IPS-11a (cell line): Measurements from ENCODE around the gene TMEM202.
"Not testable (repeated sequence)": the region's sequence is repeated elsewhere in the genome, so short reads cannot be mapped to it uniquely, and the experiment has no call there.

Experiments used
- H3K4me3 ChIP-seq: one replicate; pipeline ENCODE4 v1.5.1; 2013; ENCODE audit warnings: low read depth, low read length, control low read depth

Gene TMEM202

DNA sequence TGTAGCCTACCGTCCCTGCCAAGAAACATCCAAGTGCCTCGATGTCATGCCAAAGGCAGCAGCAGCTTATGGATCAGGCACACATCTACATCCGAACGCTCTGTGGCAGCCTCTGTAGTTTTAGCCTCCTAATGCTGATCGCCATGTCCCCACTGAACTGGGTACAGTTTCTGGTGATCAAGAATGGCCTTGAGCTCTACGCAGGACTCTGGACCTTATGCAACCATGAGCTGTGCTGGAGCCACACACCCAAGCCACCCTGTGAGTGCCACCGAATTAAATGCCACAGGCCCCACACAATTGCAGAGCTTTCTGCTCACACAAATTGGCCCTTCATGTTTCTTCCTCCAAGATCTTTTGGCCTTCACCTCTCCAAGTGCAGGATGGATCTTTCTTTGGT is 543 bp downstream of the TMEM202 start:
- no peak overlapping the region for H3K4me3 ChIP-seq

DNA sequence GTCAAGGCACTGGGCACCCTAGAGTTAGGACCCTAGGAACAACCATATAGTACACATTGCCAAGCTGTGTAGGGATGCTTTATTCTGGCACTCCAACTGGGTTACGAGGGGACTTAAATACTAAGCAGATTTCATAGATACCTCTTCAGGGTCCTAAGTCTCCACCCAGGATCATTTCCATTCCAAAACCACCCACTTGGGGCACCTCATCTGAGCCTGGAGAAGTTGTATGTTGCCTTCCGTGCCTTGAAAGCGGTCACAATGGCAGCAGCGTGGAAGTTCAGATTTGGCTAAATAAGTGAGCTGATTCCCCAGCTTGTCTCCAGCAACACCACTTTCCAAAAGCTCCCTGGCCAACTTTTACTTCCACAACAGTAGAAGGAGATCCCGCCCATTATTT is 4.6 kb downstream of the TMEM202 start:
- no peak overlapping the region for H3K4me3 ChIP-seq

DNA sequence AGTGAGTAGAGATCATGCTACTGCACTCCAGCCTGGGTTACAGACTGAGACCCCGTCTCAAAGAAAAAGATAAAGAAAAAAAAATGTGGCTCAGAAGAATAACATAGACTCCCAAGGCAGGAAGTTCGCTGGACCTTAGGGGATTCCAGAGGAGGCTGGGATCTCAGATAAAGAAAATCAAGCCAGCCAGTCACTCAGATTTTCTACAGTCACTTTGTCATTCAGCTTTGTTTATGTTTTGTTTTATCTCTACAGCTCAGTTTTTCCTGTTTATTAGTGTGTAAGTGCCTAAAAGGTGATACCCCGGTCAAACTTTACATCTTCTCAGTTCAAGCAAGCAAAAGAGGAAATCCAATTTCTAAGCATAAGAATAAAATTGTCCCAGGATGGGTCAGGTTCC is 6.3 kb downstream of the TMEM202 start:
- no peak overlapping the region for H3K4me3 ChIP-seq

DNA sequence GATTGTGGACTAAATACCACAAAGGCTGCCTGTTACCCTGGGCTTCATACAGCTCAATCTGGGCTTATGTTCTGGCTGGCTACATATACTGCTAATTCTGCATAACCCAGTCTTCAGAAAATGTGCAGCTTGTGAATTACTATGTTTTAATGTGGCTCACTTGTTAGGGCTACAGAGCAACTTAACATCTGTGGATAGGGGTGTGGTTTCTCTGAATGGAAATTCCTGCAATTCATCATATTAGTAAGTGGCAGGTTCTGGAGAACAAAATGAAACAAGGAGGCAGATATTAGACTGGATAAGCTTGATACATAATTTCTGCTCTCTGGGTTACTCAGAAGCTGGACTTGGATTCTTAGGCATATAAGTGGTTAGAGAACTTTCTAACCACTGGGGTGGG is 6.7 kb downstream of the TMEM202 start:
- no peak overlapping the region for H3K4me3 ChIP-seq

DNA sequence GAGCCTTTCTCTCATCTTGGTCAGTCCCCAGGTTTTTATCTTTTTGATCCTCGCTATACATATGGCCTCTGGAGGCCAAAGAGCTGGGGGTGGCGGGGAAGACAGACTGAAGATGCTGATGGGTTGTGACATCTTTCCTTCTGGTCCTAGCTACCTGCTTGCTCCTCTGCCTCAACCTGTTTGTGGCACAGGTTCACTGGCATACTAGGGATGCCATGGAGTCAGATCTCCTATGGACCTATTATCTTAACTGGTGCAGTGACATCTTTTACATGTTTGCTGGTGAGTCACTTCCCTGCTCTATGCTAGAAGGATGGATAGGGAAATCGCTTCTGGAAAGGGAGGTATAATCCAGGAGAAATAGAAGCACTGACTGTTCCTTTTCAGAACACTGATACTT is 8.8 kb downstream of the TMEM202 start:
- H3K4me3 ChIP-seq, result no peak overlapping the region

DNA sequence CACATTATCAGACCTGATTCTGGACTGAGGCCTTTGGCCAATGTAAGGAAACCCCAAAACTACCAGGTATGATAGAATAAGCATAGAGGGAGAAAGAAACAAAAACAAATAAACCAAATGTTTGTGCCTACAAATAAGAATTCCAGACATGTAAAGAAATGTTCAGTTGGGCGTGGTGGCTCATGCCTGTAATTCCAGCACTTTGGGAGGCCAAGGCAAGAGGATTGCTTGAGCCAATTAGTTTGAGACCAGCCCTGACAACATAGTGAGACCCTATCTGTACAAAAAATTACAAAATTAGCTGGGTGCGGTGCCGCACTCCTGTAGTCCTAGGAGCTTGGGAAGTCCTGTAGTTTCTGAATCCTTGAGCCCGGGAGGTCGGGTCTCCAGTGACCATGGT is 13.0 kb downstream of the TMEM202 start:
- H3K4me3 ChIP-seq, result no peak overlapping the region

DNA sequence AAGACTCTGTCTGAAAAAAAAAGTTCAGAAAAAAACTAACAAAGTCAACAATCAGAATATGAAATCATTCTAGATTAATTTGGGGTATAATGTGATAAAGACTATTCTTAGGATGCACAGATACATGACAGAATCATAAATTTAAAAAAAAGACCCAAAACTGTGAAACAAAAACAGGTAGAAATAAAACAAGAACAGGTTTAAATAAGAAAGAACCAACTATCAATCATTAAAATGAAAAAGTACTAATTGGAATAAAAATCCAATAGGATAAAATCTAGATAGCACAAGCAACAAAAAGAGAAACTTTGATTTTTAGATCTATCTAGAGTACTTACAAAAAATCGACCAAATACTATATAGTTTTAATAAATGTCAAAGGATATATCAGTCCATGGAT is 13.4 kb downstream of the TMEM202 start:
- no peak overlapping the region for H3K4me3 ChIP-seq

DNA sequence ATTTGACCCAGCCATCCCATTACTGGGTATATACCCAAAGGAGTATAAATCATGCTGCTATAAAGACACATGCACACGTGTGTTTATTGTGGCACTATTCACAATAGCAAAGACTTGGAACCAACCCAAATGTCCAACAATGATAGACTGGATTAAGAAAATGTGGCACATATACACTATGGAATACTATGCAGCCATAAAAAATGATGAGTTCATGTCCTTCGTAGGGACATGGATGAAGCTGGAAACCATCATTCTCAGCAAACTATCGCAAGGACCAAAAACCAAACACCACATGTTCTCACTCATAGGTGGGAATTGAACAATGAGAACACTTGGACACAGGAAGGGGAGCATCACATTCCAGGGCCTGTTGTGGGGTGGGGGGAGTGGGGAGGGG is 15.2 kb downstream of the TMEM202 start:
- H3K4me3 ChIP-seq, result not testable (repeated sequence)

DNA sequence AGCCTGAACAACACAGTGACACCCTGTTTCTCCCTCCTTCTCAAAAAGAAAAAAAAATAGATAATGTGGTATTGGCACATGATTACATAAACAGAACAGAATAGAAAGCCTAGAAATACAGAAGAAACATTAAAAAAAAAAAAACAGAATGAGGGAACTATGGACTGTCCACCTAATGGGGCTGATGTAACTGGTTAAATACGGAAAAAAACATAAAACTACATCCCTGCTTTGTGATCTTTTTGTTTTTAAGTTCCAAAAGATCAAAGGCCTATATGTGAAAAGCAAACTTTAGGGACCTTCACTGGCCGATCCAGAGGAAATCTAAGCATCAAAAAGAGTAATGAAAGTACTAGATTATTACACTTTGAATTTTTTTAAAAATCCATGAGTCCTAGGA is 17.2 kb downstream of the TMEM202 start:
- no peak overlapping the region for H3K4me3 ChIP-seq

DNA sequence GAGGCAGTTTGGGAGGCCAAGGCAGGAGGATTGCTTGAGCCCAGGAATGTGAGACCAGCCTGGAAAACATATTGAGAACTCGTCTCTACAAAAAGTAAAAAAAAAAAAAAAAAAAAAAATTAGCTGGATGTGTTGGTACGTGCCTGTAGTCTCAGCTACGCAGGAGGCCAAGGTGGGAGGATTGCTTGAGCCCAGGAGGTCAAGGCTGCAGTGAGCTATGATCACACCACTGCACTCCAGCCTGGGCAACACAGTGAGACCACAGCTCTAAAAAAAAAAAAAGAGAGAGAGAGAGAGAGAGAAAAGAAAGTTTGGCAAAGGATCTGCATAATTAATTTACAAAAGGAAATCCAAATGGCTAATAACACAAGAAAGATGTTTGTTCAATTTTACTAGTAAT is 21.7 kb downstream of the TMEM202 start:
- not testable (repeated sequence) for H3K4me3 ChIP-seq

DNA sequence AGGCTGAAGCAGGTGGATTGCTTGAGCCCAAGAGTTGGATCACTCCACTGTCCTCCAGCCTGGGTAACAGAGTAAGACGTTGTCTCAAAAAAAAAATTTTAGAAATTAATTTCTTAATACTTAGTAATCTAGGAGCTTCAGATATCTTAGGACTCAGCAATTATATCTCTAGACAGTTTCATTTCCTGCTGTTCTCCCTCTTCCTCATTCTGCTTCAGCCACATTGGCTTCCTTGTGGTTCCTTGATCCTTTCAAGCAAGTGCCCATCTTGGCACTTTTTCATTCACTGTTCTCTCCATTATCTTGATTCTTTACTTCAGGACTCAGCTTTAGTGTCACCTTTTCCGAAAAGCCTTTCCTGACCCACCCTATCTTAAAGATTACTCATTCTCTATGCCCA is 22.5 kb downstream of the TMEM202 start:
- no peak overlapping the region for H3K4me3 ChIP-seq

DNA sequence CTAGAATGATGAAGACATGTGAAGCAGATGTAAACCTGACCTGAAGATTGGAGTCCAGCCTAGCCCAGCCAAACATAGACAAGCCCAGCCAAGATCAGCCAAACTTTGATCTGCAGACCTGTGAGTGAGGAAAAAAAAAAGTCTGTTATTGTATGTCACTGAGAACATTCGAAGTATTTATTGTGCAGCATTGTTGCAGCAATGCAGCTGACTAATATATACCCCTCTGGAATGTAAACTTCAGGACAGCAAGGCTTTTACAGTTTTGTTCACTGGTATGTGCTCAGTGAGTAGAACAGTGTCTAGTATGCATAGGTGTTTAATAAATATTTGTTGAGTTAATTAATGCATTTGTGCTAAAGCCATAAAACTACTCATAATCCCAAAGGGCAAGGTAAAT is 23.4 kb downstream of the TMEM202 start:
- no peak overlapping the region for H3K4me3 ChIP-seq

DNA sequence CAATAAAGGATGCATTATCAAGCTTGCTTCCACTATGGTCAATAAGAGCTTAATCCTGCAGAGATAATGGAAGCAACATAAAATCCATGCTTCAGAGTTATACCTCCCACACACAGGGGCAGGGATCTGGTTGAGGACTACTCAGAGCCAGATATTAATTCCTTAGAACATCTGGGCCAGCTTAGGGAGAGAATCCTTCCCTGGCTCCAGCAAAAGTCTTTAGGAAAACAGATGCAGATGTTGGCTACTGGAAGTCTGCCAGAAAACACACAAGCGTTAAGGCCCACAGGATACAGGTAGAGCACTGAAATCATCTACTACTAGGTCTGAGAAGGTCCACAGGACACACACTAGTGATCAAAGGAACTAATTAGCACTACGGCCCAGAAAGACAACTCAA is 25.2 kb downstream of the TMEM202 start:
- no peak overlapping the region for H3K4me3 ChIP-seq

DNA sequence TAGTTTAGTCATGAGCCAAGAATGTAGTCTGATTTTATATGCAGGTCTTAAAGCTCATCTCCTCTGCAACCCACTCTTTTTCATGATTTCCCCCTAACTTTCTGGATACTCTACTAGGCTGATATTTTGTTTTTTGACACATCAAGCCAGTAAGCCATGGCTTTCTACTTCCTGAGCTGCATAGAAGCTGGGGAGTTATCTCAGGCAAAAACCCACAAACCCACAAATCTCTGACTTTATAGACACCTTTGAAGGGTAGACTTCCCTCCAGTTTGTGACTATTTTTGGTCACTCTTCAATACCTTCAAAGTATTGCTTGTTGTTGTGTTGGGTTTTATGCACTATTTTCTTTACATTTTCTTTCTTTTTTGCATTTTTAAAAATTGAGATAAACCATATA is 28.6 kb downstream of the TMEM202 start:
- no peak overlapping the region for H3K4me3 ChIP-seq

DNA sequence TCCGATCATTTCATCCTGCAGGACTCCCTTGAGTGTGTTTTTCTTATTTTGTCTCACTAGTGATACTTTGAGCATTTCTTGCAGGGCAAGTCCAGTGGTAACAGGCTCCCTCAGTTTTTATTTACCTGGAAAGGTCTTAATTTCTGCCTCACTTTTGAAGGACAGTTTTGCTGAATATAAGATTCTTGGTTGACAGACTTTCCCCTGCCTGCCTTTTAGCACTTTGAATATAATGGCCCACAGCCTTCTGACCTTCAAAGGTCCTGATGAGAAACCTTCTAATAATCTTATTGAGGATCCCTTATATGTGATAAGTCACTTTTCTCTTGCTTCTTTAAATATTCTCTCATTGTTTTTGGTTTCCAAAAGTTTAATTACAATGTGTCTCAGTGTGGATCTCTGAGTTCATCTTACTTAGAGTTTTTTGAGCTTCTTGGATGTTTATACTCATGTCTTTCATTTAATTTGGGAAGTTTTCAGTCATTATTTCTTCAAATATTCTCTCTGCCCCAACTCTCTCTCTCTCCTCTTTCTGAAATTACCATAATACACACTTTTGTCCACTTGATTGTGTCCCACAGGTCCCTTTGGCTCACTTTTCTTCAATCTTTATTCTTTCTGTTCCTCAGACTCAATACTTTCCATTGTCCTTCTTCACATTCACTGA is 39.7 kb downstream of the TMEM202 start:
- no peak overlapping the region for H3K4me3 ChIP-seq

DNA sequence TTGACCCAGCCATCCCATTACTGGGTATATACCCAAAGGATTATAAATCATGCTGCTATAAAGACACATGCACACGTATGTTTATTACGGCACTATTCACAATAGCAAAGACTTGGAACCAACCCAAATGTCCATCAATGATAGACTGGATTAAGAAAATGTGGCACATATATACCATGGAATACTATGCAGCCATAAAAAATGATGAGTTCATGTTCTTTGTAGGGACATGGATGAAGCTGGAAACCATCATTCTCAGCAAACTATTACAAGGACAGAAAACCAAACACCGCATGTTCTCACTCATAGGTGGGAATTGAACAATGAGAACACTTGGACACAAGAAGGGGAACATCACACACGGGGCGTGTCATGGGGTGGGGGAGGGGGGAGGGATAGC is 44.7 kb downstream of the TMEM202 start:
- H3K4me3 ChIP-seq, result not testable (repeated sequence)

DNA sequence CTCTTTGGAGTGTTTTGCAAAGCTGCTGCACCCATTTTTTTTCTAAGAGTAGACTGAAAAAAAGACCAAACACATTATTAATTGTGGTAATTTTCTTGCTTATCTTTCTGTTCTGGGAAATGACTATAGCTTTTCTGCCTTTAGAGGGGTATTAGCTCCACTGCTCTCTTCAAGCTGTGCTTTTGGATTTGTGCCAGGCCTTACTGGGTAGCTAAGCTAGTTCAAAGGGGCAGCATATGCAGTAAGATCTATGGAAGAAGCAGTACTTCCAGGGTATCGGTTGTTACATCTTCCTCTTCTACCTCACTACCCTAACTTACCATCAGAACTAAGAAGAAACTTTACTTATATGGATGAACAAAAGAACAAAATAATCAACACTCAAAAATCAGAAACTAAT is 47.3 kb downstream of the TMEM202 start:
- H3K4me3 ChIP-seq, result no peak overlapping the region

DNA sequence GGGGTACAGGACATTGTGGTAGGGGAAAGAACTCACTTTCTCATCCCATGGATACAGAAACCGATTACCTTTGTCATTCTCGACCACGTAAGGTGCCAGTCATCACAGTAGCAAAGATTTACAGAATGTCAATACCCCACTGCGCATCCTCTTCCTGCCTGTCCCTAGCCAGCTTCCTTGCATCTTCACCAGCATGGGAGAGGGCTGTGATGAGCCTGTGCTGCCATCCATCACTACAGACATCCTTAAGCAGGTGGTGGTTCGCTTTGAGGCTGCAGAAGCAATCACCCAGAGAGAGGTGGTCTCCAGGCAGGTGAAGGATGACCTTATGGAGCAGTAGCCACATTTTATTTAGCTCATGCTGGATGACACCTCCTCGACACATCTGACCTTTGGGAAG is 52.7 kb downstream of the TMEM202 start:
- no peak overlapping the region for H3K4me3 ChIP-seq

DNA sequence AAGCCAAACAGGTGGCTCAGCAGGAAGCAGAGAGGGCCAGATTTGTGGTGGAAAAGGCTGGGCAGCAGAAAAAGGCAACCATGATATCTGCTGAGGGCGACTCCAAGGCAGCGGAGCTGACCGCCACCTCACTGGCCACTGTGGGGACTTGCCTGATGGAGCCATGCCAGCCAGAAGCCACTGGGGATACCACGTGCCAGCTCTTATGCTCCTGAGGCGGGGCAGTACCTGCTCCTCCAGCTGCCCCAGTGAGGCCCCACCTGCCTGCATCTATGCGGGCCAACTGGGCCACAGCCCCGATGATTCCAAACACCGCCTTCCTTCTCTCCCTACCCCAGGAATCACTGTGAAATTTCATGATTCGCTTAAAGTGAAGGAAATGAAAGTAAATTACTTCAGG is 53.1 kb downstream of the TMEM202 start:
- H3K4me3 ChIP-seq, result no peak overlapping the region

DNA sequence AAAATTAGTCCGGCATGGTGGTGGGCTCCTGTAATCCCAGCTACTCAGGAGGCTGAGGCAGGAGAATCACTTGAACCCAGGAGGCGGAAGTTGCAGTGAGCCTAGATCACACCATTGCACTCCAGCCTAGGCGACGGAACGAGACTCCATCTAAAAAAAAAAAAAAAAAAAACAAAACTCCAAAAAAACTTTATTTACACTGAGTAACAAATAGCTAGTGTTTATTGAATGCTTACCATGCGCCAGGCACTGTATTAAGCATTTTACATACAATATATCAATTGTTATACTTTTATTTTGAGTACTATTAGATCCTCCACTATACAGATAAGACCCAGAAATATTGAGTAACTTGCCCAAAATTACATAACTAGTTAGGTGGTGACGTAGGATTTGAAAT is 58.6 kb downstream of the TMEM202 start:
- no peak overlapping the region for H3K4me3 ChIP-seq
